ENCODE measurements around the gene DNAJC18.

DNAJC18 gene

DNA sequence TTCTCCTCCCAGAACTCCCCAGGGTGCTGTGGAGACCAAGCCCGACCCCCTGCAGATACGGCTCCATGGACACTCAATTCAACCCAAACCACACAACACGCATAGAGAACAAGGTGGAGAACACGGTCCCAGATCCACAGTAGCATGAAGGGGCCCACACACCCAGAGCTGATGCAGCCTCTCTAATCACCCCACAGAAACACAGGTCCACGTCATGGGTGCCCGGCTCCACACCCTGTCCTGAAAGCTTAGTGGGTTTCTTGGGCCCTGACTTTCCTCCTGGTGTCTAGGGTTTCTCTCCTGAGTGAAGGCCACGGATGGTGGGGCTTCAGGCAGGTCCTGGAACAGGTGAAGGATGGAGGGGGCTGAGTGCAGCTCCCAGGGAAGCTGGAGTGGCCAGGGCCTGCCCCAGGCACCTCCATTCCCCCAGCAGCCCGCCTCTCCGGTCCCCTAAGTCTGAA is 54.7 kb downstream of the DNAJC18 start:
- Histone ChIP-seq H3K36me3 (ENCODE audit: control insufficient read depth, insufficient read depth, low read length) (no peaks in the 10 kb centered on the region), H3K27me3 (ENCODE audit: control insufficient read depth, insufficient read depth, low read length) (no peaks in the 10 kb centered on the region), H3K4me3 (ENCODE audit: low read length) (peak overlapping the region; percentile 62), H3K27ac (ENCODE audit: low read depth, low read length) (no peak overlapping the region), H3K4me1 (ENCODE audit: control insufficient read depth, insufficient read depth, low read length) (no peaks in the 10 kb centered on the region), H3K9ac (ENCODE audit: low read length) (no peak overlapping the region)

DNA sequence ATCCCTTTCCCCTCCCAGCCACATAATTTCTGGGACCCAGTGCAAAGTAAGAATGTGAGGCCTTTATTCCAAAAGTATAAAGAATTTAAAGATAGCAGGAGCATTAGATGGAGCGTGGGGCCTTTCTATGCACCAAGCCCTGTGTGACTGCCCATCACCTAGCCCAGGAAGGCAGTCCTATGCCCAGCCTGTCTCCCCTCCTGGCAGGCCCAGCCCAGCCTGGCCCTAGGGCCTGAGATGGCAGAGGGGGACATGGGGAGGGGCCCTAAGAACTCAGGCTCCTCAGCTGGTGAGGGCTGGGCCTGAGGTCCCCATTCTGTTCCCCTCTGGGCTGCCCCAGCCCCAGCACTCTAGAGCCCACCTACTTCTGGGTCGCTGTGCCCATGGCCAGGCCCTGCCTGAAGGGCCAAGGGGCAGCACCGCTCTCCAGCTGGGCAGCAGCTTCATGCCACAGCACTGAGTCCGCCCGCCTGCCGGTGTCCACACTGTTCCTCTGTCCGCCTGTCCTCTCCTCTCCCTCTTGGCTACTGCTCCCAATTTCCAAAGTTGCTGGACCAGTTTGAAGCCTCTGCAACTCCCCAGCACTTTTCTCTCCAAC is 55.2 kb downstream of the DNAJC18 start:
- H3K27ac ChIP-seq (ENCODE audit: low read depth, low read length): no peak overlapping the region
- no peak overlapping the region for H3K4me3 ChIP-seq (ENCODE audit: low read length)
- H3K4me1 ChIP-seq (ENCODE audit: control insufficient read depth, insufficient read depth, low read length): no peaks in the 10 kb centered on the region
- H3K36me3 ChIP-seq (ENCODE audit: control insufficient read depth, insufficient read depth, low read length): no peaks in the 10 kb centered on the region
- no peak overlapping the region for H3K9ac ChIP-seq (ENCODE audit: low read length)
- H3K27me3 ChIP-seq (ENCODE audit: control insufficient read depth, insufficient read depth, low read length): no peaks in the 10 kb centered on the region

DNA sequence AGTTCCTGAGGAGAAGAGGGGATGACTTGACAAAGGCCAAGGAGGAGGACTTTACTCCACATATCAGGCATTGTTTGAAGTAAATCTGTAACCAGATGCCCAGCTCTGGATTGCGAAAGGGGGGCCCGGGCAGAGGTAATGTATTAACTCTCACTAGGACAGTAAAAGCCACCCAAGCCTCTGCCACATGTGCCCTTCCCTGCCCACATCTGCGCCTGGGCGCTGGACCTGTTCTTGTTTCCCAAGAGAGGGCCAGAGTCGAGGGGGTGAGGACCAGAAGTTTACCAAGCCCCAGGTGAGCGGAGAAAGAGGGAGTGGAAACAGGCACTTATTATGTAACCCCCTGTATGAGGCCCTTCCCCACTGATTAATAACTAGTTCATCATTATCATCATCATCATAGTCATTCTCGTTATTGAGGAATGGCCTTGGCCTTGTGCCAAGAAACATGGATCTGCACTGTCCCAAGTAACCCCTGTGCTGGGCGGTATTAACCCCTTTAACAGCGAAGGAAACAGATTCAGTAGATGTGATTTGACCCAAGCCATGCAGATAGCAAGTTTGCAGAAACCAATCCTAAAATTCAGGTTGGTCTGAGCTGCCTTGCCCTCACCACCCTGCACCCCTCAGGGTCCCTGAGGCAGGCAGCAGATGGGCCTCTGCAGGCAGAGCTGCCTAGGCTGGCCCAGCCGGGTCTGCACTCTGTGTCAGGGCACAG is 55.9 kb downstream of the DNAJC18 start, which contains the start of gene SLC23A1:
TSS of gene SLC23A1 (minus strand) at position 23 of the 718 bp plus-strand sequence. CDS start 44 bp downstream, outside the sequence.
- H3K4me1 ChIP-seq (ENCODE audit: control insufficient read depth, insufficient read depth, low read length): no peaks in the 10 kb centered on the region
- no peak within 1 kb of the TSS for H3K9ac ChIP-seq (ENCODE audit: low read length)
- no peaks in the 10 kb centered on the region for H3K36me3 ChIP-seq (ENCODE audit: control insufficient read depth, insufficient read depth, low read length)
- no peaks in the 10 kb centered on the region for H3K27me3 ChIP-seq (ENCODE audit: control insufficient read depth, insufficient read depth, low read length)
- H3K4me3 ChIP-seq (ENCODE audit: low read length): no peak within 1 kb of the TSS
- no peak within 1 kb of the TSS for H3K27ac ChIP-seq (ENCODE audit: low read depth, low read length)

DNA sequence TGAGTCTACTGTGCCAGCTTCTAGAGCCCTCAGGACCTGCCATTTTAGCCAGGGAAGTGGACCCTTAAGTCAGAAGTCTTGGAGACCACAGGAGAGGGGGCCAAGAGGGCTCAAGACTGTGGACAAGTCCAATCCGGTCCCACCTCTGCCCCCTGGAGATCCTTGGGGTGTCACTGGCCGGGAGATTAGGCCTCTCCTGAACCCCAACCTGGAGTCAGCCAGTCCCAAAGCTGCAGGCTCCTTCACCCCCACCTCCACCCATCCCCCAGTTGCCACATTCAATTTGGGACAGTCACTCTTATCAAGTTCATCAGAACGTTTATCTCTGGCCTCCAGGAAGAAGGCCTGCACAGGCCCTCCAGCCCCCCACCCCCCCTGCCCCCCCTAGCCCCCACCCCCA is 56.5 kb downstream of the DNAJC18 start:
- H3K4me1 ChIP-seq (ENCODE audit: control insufficient read depth, insufficient read depth, low read length): no peaks in the 10 kb centered on the region
- no peak overlapping the region for H3K9ac ChIP-seq (ENCODE audit: low read length)
- H3K4me3 ChIP-seq (ENCODE audit: low read length): no peak overlapping the region

DNA sequence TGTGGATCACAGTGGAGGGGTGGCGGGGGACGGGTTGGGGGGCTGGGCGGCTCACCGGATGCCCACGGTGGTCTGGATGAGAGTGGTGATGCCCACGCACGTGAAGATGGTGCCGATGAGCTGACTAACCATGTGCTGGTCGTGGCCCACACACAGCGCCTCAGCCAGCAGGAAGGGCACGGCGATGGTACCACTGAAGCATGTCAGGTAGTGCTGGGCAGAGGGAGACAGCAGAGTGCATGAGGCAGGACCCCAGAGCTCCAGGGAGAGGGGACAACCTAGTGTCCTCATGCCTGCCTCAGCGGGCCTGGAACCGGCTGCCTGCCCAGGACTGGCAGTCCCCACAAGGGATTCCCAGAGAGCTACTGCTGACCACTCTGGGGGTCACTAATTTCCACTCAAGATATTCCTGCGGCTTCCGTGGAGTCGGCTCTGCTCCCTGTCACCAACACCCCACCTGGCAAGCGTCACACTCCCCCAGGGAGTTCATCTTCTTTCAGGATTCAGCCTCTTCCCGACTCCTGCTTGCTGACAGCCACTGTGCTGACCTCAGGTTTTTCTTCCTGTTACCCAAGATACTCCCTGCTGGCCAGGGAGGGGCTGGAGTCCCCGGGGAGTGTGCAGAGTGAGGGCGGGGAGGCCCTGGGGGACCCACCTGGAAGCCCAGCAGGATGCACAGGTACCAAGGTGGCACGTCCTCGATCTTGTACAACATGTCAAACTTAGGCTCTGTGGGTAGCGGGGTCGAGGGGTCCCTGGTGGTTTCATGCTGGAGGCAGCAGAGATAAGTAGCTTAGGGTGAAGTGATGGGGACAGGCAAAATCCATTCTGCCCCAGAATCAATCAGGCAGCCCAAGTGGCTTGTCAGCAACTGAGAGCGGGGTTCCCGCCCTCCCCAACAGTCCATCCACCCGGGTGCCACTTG is 57.2 kb downstream of the DNAJC18 start:
- Histone ChIP-seq H3K9ac (ENCODE audit: low read length) (no peak overlapping the region), H3K27ac (ENCODE audit: low read depth, low read length) (no peak overlapping the region), H3K4me1 (ENCODE audit: control insufficient read depth, insufficient read depth, low read length) (no peaks in the 10 kb centered on the region), H3K36me3 (ENCODE audit: control insufficient read depth, insufficient read depth, low read length) (no peaks in the 10 kb centered on the region), H3K4me3 (ENCODE audit: low read length) (no peak overlapping the region), H3K27me3 (ENCODE audit: control insufficient read depth, insufficient read depth, low read length) (no peaks in the 10 kb centered on the region)

More for the DNA sequence above, 56.5 kb downstream of the DNAJC18 start:
- H3K27ac ChIP-seq (ENCODE audit: low read depth, low read length): no peak overlapping the region
- H3K27me3 ChIP-seq (ENCODE audit: control insufficient read depth, insufficient read depth, low read length): no peaks in the 10 kb centered on the region
- no peaks in the 10 kb centered on the region for H3K36me3 ChIP-seq (ENCODE audit: control insufficient read depth, insufficient read depth, low read length)

DNA sequence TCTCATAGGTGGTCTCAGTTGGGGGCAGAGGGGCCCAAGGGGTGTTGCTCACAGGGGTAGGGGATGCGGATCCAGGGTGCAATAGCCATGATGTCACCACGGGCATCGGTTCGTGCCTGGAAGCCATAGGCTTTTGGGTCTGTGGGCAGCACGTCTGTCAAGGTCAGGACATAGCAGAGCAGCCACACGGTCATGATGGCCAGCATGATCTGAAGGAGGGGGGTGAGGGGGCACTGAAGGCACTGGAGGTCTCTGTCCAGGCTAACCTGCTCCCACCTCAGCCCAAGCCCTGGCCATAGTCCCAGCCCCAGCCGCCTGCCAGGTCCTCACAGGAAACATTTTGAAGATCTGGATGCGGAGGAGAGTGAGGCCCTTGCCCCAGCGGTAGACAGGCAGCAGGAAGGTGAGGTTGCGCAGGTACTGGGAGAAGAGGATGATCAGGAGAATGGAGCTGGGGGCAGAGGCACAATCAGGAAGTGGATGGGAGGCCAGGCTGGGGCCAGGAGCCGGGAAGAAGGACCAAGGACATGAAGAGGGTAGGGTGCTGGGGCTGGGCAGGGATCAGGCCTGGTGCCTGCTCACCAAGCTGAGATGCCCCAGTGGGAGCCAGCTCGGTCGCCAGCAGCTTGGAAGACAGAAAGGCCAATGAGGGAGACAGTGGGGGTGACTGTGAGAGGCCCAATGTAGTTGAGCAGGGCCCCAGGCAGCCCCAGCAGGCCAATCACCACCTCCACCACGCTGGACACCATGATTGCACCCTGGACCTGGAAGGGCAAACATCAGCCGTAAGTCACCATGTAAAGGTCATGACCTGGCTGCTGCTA is 59.5 kb downstream of the DNAJC18 start:
- Histone ChIP-seq H3K27me3 (ENCODE audit: control insufficient read depth, insufficient read depth, low read length) (no peaks in the 10 kb centered on the region), H3K4me1 (ENCODE audit: control insufficient read depth, insufficient read depth, low read length) (no peaks in the 10 kb centered on the region), H3K36me3 (ENCODE audit: control insufficient read depth, insufficient read depth, low read length) (peaks cover 2% of the 10 kb centered on the region), H3K27ac (ENCODE audit: low read depth, low read length) (no peak overlapping the region), H3K9ac (ENCODE audit: low read length) (no peak overlapping the region), H3K4me3 (ENCODE audit: low read length) (no peak overlapping the region)

DNA sequence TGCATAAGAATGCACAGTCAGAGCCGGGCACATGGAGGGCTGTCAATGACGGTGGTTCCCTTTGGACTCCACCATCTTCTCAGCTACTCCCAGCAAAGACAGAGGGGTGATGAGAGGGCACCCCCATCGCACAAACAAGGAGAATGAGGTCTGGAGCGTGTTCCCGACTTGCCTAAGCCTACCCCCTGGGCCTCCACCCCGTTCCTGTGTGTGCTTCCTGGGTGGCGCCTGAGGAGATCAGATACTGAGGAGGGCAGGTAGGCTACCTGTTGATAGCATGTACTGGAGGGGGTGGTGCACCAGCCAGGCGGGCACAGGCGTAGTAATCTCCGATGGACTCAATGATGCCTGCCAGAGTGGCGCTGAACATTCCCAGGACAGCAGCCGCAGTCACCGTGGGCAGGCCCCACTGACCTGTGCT is 60.4 kb downstream of the DNAJC18 start:
- H3K36me3 ChIP-seq (ENCODE audit: control insufficient read depth, insufficient read depth, low read length): peaks cover 2% of the 10 kb centered on the region
- no peak overlapping the region for H3K27ac ChIP-seq (ENCODE audit: low read depth, low read length)
- no peaks in the 10 kb centered on the region for H3K4me1 ChIP-seq (ENCODE audit: control insufficient read depth, insufficient read depth, low read length)
- H3K27me3 ChIP-seq (ENCODE audit: control insufficient read depth, insufficient read depth, low read length): no peaks in the 10 kb centered on the region
- H3K9ac ChIP-seq (ENCODE audit: low read length): no peak overlapping the region
- no peak overlapping the region for H3K4me3 ChIP-seq (ENCODE audit: low read length)

DNA sequence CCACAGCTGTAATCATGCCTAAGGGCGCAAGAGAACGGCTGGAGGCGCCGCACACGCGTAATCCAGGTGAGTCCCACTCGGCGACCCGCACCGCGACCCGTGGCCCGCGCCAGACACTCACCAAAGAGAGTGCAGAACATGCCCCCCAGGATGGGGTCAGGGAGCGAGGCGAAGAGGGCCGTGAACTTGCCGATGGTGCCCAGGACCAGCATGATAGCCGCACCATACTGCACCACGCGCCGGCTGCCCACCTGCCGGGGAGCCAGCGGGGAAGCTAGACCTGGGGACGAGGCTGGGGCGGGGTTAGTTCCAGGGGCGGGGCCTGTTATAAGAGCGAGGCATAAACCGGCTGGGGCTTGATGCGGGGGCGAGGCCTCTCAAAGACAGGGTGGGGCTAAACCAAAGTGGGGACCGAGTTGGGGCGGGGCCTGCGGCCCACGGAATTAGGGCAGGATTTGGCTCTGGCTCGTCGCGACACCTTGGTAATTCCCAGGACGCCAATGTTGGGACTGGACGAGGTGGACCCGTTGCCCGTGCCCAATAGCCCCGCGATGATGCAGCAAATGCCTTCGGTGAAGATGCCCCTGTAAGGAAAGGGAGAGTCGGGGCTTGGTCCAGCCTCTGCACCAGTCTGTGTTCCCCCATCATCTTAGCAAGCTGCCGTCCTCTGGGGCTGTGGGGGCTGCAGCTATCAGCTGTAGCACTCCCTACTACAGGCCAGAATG is 61.1 kb downstream of the DNAJC18 start:
- Histone ChIP-seq H3K27ac (ENCODE audit: low read depth, low read length) (no peak overlapping the region), H3K4me1 (ENCODE audit: control insufficient read depth, insufficient read depth, low read length) (peaks cover 2% of the 10 kb centered on the region), H3K36me3 (ENCODE audit: control insufficient read depth, insufficient read depth, low read length) (peaks cover 2% of the 10 kb centered on the region), H3K9ac (ENCODE audit: low read length) (no peak overlapping the region), H3K4me3 (ENCODE audit: low read length) (no peak overlapping the region), H3K27me3 (ENCODE audit: control insufficient read depth, insufficient read depth, low read length) (no peaks in the 10 kb centered on the region)

DNA sequence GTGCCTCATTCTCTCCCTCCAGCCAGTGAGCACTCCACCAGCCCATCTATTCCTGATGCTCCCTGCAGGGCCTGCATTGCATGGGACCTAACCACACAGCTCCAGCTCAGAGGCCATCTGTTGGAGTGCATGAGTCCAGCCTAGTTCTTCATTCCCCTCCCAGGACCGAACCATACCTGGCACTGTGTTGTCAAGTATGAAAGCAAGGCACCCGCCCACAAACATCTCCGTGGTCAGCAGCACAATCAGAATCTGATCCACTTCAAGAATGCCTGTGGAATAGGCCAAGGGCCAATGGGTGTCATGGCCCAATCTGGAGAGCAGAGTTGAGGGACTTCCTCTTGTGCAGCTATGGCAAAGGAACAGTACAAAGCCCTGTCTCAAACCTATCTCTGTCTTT is 62.1 kb downstream of the DNAJC18 start:
- peaks cover 2% of the 10 kb centered on the region for H3K36me3 ChIP-seq (ENCODE audit: control insufficient read depth, insufficient read depth, low read length)

DNA sequence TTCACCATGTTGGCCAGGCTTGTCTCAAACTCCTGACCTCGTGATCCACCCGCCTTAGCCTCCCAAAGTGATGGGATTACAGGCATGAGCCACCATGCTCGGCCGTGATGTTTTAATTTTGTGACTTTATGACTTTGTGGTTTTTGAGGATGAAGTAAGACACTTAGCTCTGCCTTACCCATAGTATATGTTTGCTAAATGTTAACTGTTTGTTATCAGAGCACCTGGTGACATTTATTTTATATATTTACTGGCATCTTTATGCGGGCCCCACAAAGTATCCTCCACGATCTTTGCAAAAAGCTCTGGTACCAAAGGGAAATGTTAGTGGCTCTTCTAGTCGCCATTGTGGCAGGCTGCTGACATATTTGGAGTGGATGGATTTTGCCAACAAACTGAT is 63.0 kb downstream of the DNAJC18 start:
- Histone ChIP-seq H3K4me3 (ENCODE audit: low read length) (no peak overlapping the region), H3K27me3 (ENCODE audit: control insufficient read depth, insufficient read depth, low read length) (no peaks in the 10 kb centered on the region), H3K27ac (ENCODE audit: low read depth, low read length) (no peak overlapping the region), H3K9ac (ENCODE audit: low read length) (no peak overlapping the region), H3K4me1 (ENCODE audit: control insufficient read depth, insufficient read depth, low read length) (peaks cover 2% of the 10 kb centered on the region), H3K36me3 (ENCODE audit: control insufficient read depth, insufficient read depth, low read length) (peaks cover 2% of the 10 kb centered on the region)

More for the DNA sequence above, 62.1 kb downstream of the DNAJC18 start:
- Histone ChIP-seq H3K27ac (ENCODE audit: low read depth, low read length) (no peak overlapping the region), H3K4me3 (ENCODE audit: low read length) (no peak overlapping the region), H3K4me1 (ENCODE audit: control insufficient read depth, insufficient read depth, low read length) (peaks cover 2% of the 10 kb centered on the region), H3K9ac (ENCODE audit: low read length) (no peak overlapping the region), H3K27me3 (ENCODE audit: control insufficient read depth, insufficient read depth, low read length) (no peaks in the 10 kb centered on the region)

DNA sequence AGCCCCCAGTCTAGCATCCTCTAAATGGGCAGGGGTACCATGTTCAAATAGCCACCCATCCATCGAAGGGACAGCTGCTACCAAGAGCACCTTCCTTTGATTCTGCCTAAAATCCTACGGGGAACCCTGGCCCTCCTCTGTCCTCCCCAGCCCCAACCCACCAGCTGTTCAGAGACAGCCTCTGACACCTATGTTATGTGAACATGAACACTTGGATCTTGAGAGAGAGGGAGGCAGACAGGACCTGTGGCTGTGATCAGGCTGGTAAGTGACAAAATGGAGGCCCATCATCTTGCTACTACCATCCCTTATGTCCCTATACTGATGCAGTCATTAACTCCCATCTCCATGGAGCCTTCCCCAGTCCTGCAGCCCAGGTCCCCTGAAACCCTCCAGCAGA is 64.4 kb downstream of the DNAJC18 start:
- H3K36me3 ChIP-seq (ENCODE audit: control insufficient read depth, insufficient read depth, low read length): peaks cover 2% of the 10 kb centered on the region
- H3K9ac ChIP-seq (ENCODE audit: low read length): no peak overlapping the region
- H3K27ac ChIP-seq (ENCODE audit: low read depth, low read length): no peak overlapping the region
- H3K4me1 ChIP-seq (ENCODE audit: control insufficient read depth, insufficient read depth, low read length): peaks cover 2% of the 10 kb centered on the region
- H3K4me3 ChIP-seq (ENCODE audit: low read length): no peak overlapping the region
- H3K27me3 ChIP-seq (ENCODE audit: control insufficient read depth, insufficient read depth, low read length): no peaks in the 10 kb centered on the region
